Mononuclear cell (primary cell): ENCODE data around the gene SPRR2D. TPM values are rescaled to one million over a fixed set of nuclear protein-coding genes. Genes with fewer than 3 reads are reported as not detected.
"Not testable (repeated sequence)": the region's sequence is repeated elsewhere in the genome, so short reads cannot be mapped to it uniquely, and the experiment has no call there.

ENCODE experiments used
- H3K27me3 ChIP-seq: 2 replicates; pipeline ENCODE4 v1.6.0; 2011; ENCODE audit warnings: low read length, control low read depth; ENCODE audit not compliant: insufficient read depth
- H3K4me1 ChIP-seq: 2 replicates; pipeline ENCODE4 v1.5.1; 2011; ENCODE audit warnings: mild to moderate bottlenecking, low read length, control low read depth; ENCODE audit not compliant: insufficient read depth
- H3K4me3 ChIP-seq: 2 replicates; pipeline ENCODE4 v1.5.1; 2011; ENCODE audit warnings: mild to moderate bottlenecking, low read length, moderate library complexity
- H3K9me3 ChIP-seq: 2 replicates; pipeline ENCODE4 v1.5.1; 2011; ENCODE audit warnings: low read depth, mild to moderate bottlenecking, control low read depth, low read length
- total RNA-seq: library from RNA; depleted of rRNA; stranded (reverse); fragments of >200 nt; gene quantifications from one replicate; pipeline ENCODE4 v1.2.3, GENCODE V29; 2012

Gene SPRR2D
- not detected for total RNA-seq

DNA sequence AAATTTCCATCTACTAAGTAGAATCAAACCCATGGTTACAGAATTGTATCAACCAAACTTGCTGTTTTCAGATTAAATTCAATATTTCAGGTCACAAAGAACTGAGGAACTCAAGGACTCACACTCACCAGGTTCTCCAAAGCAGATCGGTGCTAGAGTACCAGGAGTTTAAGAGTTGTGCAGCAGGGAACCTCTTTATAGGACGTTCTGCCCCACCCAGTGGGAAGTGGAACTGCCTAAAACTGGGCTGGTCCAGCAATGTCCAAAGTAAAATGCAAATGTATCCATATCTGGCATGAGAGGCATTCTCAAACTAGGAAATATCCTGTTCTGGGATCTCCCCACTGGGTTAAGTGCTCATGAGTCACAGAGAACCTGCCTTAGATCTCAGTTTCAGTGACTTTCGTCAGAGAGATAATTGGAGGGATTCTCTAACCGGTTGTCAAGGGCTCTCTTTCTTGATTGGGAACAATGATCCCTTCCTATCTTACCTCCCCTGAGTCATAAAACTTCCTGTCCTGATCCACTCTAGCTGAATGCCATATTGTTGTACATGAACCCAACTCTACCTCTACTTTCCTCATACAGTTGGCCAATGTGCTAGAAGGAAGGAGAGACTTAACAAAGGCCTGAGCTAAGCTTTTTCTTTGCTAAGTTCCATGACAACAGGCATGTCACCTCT is at the start of gene SPRR2D:
Gene SPRR2D, minus strand, starts transcription at position 171 of the 682 bp plus-strand sequence. CDS start 774 bp downstream, outside the sequence.
- H3K9me3 ChIP-seq, result no peaks in the 10 kb centered on the region
- no peak within 1 kb of the TSS for H3K4me3 ChIP-seq
- H3K27me3 ChIP-seq, result peaks cover 9% of the 10 kb centered on the region
- H3K4me1 ChIP-seq, result no peaks in the 10 kb centered on the region

DNA sequence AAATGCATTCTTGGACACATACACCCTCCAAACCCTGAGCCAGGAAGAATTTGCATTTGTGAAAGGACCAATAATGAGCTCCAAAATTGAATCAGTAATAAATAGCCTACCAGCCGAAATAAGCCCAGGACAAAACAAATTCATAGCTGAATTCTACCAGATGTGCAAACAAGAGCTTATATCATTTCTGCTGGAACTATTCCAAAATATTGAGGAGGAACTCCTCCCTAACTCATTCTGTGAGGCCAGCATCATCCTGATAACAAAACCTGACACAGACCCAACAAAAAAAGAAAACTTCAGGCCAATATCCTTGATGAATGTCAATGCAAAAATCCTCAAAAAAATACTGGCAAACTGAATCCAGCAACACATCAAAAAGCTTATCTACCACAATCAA is 46.7 kb upstream of the SPRR2D start:
- H3K9me3 ChIP-seq, result no peaks in the 10 kb centered on the region
- H3K27me3 ChIP-seq, result peaks cover 3% of the 10 kb centered on the region
- no peaks in the 10 kb centered on the region for H3K4me1 ChIP-seq
- H3K4me3 ChIP-seq, result no peak overlapping the region

DNA sequence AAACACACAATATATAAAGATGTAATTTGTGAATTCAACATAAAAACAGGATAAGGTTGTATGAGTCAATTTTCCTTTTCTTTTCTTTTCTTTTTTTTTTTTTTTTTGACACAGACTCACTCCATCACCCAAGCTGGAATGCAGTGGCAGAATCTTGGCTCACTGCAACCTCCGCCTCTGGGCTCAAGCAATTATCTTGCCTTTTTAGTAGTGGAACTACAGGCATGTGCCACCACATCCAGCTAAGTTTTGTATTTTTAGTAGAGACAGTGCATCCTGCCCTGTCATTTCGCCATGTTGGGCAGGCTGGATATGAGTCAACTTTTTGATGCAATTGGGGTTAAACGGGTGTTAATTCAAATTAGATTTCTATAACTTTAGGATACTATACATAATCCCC is 40.8 kb upstream of the SPRR2D start:
- H3K4me3 ChIP-seq, result no peak overlapping the region
- H3K4me1 ChIP-seq, result no peaks in the 10 kb centered on the region
- H3K27me3 ChIP-seq, result peaks cover 3% of the 10 kb centered on the region
- H3K9me3 ChIP-seq, result no peaks in the 10 kb centered on the region

DNA sequence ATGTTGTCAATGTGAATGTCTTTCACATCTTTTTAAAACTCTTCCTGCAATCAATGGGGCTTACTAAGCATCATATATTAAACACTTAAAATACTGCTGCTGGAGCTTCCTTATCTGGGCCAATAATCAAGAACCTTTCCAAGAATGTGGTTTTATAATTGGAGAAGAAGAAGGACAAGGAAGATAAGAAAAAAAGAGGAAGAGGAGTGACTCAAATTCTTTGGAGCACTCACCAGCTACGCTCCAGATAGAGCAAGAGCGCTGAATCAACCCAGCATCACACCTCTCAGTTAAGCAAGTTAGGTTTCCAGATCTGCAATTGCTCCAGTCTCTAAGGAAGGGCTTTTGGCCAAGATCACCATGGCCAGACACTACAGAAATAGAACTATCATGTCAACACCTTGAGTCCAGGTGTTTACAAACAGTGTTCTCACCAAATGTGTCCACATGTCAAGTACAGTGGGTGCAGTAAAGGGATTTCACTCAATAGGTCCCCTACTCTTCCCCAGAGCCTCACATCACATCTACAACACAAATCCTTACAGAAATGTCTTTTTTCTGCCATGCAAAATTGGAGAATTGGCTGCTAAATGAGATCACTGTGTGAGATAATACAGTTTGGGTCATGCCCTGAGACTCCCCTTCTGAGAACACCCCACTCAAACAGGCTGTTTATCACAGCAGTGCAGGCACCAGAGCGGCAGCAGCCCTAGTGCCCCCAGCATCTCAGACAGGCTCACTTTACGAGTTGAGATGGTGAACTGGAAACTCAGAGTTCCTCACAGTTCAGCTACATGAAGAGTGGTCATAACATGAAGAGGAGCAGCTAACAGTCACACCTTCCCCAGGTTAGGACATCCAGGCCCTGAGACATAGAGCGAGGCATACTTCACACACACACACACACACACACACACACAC is 32.1 kb upstream of the SPRR2D start:
- no peaks in the 10 kb centered on the region for H3K4me1 ChIP-seq
- H3K27me3 ChIP-seq, result no peaks in the 10 kb centered on the region
- no peaks in the 10 kb centered on the region for H3K9me3 ChIP-seq
- H3K4me3 ChIP-seq, result no peak overlapping the region

GRCh38 chr1:153071511-153071910 is 30.6 kb upstream of the SPRR2D start, which contains the start of gene SPRR2B:
TSS of gene SPRR2B (minus strand) at chr1:153071611. CDS start at chr1:153070839, 772 bp downstream.
- Histone ChIP-seq H3K9me3 (no peaks in the 10 kb centered on the region), H3K4me3 (no peak within 1 kb of the TSS), H3K4me1 (no peaks in the 10 kb centered on the region), H3K27me3 (peaks cover 2% of the 10 kb centered on the region)

DNA sequence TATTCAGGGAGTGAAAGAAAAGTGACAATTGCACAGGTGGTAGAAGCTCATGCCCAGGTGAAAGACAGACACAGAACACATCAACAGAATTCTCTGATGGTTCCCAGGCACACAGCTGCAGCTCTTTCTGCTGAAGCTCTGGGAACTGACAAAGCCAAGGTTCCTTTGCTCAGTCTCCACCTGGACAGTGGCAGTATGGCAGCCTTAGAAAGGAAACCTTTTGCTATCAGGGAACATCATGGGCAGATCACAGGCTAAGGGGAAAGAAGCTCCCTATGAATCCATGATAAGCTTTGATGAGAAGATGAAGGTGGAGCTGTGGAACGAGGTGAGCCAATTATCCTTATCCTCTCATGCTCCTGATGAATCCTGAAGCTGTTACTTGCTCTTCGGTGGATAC is 29.3 kb upstream of the SPRR2D start:
- Histone ChIP-seq H3K27me3 (peaks cover 3% of the 10 kb centered on the region), H3K4me3 (no peak overlapping the region), H3K9me3 (no peaks in the 10 kb centered on the region), H3K4me1 (no peaks in the 10 kb centered on the region)

DNA sequence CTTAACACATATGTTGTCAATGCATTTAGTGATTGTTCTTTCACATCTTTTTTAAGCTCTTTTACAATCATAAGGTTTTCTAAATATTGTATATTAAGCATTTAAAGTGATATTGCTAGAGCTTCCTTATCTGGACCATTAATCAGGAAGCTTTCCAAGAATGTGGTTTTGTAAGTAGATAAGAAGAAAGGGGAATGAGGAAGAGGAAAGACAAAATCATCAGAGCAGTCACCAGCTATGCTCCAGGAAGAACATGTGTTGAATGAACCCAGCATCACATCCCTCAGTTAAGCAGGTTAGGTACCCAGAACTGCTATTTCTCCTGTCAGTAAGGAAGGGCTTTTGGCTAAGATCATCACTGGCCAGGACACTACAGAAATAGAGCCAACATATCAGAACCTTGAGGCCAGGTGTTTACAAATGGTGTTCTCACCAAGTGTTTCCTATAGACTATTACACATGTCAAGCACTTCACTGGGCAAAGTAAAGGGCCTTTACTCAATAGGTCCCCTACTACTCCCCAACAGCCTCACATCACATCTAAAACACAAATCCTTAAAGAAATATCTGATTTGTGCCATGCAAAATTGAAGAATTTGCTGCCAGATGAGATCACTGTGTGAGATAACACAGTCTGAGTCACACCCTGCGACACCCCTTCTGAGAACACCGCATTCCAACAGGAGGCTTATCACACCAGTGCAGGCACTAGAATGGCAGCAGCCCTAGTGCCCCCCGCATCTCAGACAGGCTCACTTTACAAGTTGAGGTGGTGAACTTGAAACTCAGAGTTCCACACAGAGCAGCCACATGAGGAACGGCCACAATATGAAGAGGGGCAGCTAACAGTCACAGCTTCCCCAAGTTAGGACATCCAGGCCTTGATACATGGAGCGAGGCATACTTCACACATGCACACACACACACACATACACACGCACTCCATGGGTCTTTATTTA is 18.2 kb upstream of the SPRR2D start:
- Histone ChIP-seq H3K27me3 (peaks cover 14% of the 10 kb centered on the region), H3K4me1 (peaks cover 3% of the 10 kb centered on the region), H3K9me3 (no peaks in the 10 kb centered on the region), H3K4me3 (no peak overlapping the region)

GRCh38 chr1:153058154-153058553 is 17.2 kb upstream of the SPRR2D start:
- peaks cover 3% of the 10 kb centered on the region for H3K4me1 ChIP-seq
- H3K9me3 ChIP-seq, result no peaks in the 10 kb centered on the region
- H3K27me3 ChIP-seq, result peaks cover 11% of the 10 kb centered on the region

GRCh38 chr1:153057375-153057774 is 16.5 kb upstream of the SPRR2D start, which contains the start of gene SPRR2A:
TSS of gene SPRR2A (minus strand) at chr1:153057512. CDS start at chr1:153056735, 777 bp downstream.
- Histone ChIP-seq H3K9me3 (no peaks in the 10 kb centered on the region), H3K4me3 (no peak within 1 kb of the TSS), H3K4me1 (peaks cover 3% of the 10 kb centered on the region), H3K27me3 (peaks cover 11% of the 10 kb centered on the region)

More at GRCh38 chr1:153058154-153058553, 17.2 kb upstream of the SPRR2D start:
- H3K4me3 ChIP-seq, result no peak overlapping the region

GRCh38 chr1:153056111-153056510 is 15.2 kb upstream of the SPRR2D start:
- H3K4me3 ChIP-seq, H3K4me1 ChIP-seq, H3K9me3 ChIP-seq: not testable (repeated sequence)
- H3K27me3 ChIP-seq, result peaks cover 11% of the 10 kb centered on the region

DNA sequence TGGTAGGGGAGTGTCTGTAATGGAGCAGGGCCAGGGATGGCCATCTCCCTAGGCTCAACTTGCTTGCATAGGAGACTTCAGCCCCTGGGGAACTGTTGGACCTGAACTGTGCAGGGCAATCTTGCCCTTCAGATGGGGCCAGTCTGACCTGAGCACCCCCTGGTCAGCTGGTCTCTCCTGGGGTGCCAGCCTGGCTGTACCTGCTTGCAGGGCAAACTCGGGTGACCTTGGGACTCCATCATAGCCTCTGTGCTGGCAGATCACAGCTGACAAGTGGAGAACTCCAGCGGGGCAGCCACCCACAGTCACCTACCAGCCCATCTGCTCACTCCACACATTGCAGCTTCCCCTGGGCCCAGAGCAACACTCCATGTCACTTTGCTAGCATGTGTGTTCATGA is 8.3 kb upstream of the SPRR2D start:
- no peaks in the 10 kb centered on the region for H3K4me1 ChIP-seq
- H3K4me3 ChIP-seq, result no peak overlapping the region
- peaks cover 6% of the 10 kb centered on the region for H3K27me3 ChIP-seq
- H3K9me3 ChIP-seq, result no peaks in the 10 kb centered on the region

DNA sequence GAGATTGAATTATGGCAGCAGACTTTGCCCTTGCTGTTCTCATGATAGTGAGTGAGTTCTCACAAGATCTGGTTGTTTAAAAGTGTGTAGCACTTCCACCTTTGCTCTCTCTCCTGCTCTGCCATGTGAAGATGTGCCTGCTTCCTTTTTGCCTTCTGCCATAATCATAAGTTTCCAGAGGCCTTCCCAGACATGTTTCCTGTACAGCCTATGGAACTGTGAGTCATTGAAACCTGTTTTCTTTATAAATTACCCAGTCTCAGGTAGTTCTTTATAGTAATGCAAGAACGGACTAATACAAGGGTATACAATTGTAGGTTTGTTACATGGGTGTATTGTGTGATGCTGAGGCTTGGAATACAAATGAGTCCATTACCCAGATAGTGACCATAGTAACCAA is 5.7 kb downstream of the SPRR2D start:
- Histone ChIP-seq H3K4me1 (no peaks in the 10 kb centered on the region), H3K27me3 (no peaks in the 10 kb centered on the region), H3K9me3 (no peaks in the 10 kb centered on the region), H3K4me3 (no peak overlapping the region)

DNA sequence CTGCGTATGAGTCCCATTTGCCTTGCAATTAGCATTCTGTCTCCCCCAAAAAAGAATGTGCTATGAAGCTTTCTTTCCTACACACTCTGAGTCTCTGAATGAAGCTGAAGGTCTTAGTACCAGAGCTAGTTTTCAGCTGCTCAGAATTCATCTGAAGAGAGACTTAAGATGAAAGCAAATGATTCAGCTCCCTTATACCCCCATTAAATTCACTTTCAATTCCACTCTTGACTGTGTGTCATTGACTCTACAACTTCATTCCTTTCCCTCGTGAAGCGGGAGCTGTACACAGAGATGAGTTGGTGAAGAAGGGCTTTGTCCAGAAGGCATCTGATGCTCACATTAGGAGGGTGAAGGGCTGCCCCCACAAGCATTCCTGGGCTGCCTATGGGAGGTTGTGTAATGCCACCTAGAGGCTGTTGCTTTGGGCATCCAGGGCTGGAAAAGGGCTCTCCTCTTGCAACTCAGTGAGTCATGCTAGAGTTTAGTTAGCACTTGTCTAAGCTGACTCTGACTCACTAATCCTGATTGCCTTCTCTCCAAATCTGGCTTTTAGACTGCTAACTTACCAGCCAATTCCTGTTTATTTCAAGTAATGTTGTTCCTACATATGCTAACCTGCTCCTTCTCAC is 8.1 kb downstream of the SPRR2D start:
- H3K9me3 ChIP-seq, result no peaks in the 10 kb centered on the region
- H3K4me3 ChIP-seq, result no peak overlapping the region
- no peaks in the 10 kb centered on the region for H3K4me1 ChIP-seq
- H3K27me3 ChIP-seq, result no peaks in the 10 kb centered on the region

- Histone ChIP-seq H3K27me3 (no peaks in the 10 kb centered on the region), H3K4me3 (no peak overlapping the region), H3K4me1 (no peaks in the 10 kb centered on the region), H3K9me3 (no peaks in the 10 kb centered on the region)
Measured at GRCh38 chr1:153032073-153032472, 8.8 kb downstream of the SPRR2D start.
